Measurements from ENCODE around the gene NMNAT2. TPM values are rescaled to one million over a fixed set of nuclear protein-coding genes. Genes with fewer than 3 reads are reported as not detected.

Gene NMNAT2
- total RNA-seq, 6 experiments from 2014 or later, result 20.2 to 31.4 (median 23.8) TPM

DNA sequence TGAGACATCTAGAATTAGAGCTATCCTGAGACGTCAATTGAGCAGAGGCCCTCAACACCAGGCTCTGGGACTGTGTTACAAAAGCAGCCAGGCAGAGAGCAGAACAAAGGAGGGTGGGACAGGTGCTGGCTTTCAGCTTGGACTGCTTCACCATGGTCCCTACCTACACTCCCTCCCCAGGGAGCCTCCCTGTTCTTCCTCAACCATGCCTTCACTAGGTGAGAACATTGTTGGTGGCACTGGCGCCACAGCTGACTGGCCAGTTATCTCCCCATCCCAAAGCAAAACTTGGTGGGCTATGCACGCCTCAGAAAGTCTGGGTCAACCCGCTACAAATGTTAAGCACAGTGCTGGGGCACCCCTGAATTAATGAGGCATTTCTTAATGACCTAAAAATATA is 87.8 kb downstream of the NMNAT2 start:
- Mint-ChIP-seq H3K4me3 (no peak overlapping the region), H3K9me3 (no peaks in the 10 kb centered on the region), H3K36me3 (ENCODE audit: low read depth) (no peaks in the 10 kb centered on the region), H3K4me1 (ENCODE audit: low read depth) (peaks cover 22% of the 10 kb centered on the region), H3K27ac (no peak overlapping the region), H3K27me3 (ENCODE audit: insufficient read depth) (peaks cover 45% of the 10 kb centered on the region)
- TF ChIP-seq, protein P1, sequence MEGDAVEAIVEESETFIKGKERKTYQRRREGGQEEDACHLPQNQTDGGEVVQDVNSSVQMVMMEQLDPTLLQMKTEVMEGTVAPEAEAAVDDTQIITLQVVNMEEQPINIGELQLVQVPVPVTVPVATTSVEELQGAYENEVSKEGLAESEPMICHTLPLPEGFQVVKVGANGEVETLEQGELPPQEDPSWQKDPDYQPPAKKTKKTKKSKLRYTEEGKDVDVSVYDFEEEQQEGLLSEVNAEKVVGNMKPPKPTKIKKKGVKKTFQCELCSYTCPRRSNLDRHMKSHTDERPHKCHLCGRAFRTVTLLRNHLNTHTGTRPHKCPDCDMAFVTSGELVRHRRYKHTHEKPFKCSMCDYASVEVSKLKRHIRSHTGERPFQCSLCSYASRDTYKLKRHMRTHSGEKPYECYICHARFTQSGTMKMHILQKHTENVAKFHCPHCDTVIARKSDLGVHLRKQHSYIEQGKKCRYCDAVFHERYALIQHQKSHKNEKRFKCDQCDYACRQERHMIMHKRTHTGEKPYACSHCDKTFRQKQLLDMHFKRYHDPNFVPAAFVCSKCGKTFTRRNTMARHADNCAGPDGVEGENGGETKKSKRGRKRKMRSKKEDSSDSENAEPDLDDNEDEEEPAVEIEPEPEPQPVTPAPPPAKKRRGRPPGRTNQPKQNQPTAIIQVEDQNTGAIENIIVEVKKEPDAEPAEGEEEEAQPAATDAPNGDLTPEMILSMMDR (IDR thresholded peaks at IDR 0.05), result no peak
- no peak for DNase-seq

DNA sequence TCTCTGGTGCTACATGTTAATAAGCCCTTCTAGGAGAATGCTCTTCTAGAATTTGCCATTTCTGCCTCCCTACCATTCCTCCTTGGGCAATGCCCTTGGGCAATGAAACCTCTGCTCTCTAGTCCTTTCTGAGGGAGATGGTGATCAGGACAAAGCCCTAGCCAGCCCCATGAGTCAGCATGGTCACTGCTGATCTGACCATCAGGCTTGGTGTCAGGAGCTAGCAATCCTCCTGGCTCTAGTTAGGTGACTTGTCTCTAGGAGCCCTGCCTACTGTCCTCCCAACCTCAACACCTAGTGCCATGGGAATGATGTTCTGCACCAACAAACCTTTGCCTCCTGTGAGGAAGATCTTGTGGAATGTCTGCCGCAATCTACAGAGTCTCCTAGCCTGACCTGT is 89.8 kb downstream of the NMNAT2 start:
- Mint-ChIP-seq H3K27ac (no peak overlapping the region), H3K27me3 (ENCODE audit: insufficient read depth) (peaks cover 31% of the 10 kb centered on the region), H3K9me3 (no peaks in the 10 kb centered on the region), H3K4me3 (no peak overlapping the region), H3K4me1 (ENCODE audit: low read depth) (peaks cover 36% of the 10 kb centered on the region), H3K36me3 (ENCODE audit: low read depth) (no peaks in the 10 kb centered on the region)
- no peak for DNase-seq
- TF ChIP-seq, protein P1 (IDR thresholded peaks at IDR 0.05), result no peak

DNA sequence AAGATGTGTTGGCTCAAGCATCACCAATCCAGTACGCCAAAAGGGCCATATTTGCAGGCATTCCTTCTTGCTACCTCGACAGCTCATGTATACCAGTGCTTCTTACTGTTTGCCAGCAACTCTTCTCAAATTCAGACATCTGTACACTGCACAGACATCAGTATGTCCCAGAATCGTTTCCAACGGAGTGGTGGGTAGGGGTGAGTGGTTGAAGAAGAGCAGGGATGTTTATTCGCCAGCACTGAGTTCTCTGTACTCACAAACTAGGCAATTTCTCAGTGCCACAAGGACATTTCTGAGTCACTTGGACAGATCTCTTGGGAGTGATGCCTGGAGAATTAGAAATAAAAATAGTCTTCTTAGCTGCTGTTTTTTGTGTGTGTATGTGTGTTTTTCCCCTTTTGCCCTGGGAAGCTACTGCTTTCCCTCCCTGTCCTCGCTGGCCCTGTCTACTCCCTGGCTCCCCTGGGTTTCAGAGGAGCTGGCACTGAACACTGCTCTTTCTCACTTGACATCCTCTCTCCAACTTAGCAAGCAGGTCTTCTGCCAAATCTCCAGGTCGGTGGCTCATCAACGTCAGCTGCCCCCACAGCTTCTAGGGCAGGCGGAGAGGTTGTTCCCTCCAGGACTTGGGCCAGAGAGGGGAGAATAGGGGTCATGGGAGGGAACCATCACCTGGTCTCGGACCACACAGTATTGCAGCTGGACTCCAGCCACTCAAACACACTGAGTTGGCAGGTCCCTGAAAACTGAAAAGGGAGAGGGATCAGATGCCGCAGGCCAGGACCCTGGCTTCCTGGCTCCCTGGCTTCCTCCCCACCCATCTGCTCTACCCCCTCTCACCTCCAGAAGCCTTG is 90.5 kb downstream of the NMNAT2 start:
- TF ChIP-seq, protein P1 (IDR thresholded peaks at IDR 0.05), result no peak
- Mint-ChIP-seq H3K4me1 (ENCODE audit: low read depth) (peaks cover 39% of the 10 kb centered on the region), H3K9me3 (no peaks in the 10 kb centered on the region), H3K27me3 (ENCODE audit: insufficient read depth) (peaks cover 26% of the 10 kb centered on the region), H3K36me3 (ENCODE audit: low read depth) (no peaks in the 10 kb centered on the region), H3K4me3 (no peak overlapping the region), H3K27ac (no peak overlapping the region)
- no peak for DNase-seq

DNA sequence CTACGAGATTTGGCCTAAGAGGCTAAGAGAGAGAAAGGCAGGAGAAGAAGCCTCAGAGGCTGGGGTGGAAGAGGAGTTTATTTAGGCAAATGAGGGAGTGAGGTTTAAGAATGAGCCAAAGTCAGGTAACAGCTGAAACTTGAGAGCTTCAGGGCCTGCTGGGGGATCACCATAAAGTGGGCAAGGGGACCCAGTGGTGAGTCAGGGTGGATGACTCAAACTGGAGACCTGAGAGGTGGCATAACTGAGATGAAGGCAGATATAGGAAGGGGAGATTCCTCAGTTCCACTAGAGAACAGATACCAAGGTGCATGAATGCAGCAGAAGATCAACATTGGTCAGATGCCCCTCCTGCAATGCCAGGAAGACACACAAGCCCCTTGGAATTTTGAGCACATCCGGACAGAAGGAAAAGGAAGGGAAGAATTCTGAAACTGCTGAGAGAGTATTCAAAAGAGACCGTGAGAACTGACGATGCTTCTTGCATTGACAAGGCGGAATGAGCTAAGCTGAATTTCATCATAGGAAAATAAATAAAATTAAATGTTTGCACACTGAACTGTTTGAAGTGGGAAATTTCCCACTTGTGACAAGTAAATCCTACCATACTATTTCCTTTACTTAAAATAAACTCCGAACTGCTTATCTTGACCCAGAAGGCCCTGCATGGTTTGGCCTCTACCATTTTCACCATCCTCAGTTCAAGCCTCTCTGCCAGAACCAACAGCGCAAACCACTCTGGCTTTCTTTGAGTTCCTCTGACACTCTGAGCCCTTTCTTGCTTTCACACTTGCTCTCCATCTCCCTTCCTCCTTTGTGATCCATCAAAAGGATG is 94.1 kb downstream of the NMNAT2 start:
- no peak for DNase-seq
- peaks cover 6% of the 10 kb centered on the region for H3K27me3 Mint-ChIP-seq (ENCODE audit: insufficient read depth)
- no peak overlapping the region for H3K27ac Mint-ChIP-seq
- no peaks in the 10 kb centered on the region for H3K9me3 Mint-ChIP-seq
- no peaks in the 10 kb centered on the region for H3K36me3 Mint-ChIP-seq (ENCODE audit: low read depth)
- H3K4me3 Mint-ChIP-seq, result no peak overlapping the region
- TF ChIP-seq, protein P1 (IDR thresholded peaks at IDR 0.05), result no peak
- H3K4me1 Mint-ChIP-seq (ENCODE audit: low read depth), result peaks cover 43% of the 10 kb centered on the region

DNA sequence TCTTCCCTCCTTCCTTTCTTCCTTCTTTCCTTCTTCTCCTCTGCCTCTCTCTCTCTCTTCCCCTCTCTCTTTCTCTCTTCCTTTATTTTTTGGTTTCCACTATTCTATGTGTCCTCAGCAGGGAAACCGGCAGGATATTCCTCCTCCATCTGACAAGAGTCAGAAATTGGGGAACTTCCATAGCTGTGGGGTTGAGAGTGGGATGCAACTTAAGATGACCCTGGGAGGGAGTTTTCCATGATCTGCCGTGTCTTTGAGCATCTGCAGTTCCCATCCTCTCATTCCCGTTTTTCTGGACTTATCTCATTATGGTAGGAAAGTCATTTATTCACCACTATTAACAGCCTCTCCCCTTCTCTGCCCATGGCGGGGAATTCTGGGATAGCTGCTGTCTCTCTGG is 98.6 kb downstream of the NMNAT2 start:
- H3K9me3 Mint-ChIP-seq, result no peaks in the 10 kb centered on the region
- peak overlapping the region; percentile 18; the same call in 1 of the 2 replicates for H3K4me3 Mint-ChIP-seq
- H3K27me3 Mint-ChIP-seq (ENCODE audit: insufficient read depth), result no peaks in the 10 kb centered on the region; the same call in 1 of the 2 replicates
- H3K27ac Mint-ChIP-seq, result peak overlapping the region; percentile 68
- TF ChIP-seq, protein P1 (IDR thresholded peaks at IDR 0.05), result no peak
- H3K4me1 Mint-ChIP-seq (ENCODE audit: low read depth), result peaks cover 53% of the 10 kb centered on the region
- H3K36me3 Mint-ChIP-seq (ENCODE audit: low read depth), result no peaks in the 10 kb centered on the region
- DNase-seq, result no peak
